Adrenal gland (tissue), 12 donors: ENCODE results near the gene PMEPA1. TPM values are rescaled to one million over a fixed set of nuclear protein-coding genes. Genes with fewer than 3 reads are reported as not detected.
A peak's percentile ranks its signal among the peaks of the same experiment; 100 is the strongest.

ENCODE experiments used
- DNase-seq, 7 donors: peaks; one replicate each; pipeline ENCODE4 v3.0.0-alpha.2; 2019 to 2020
- H3K27ac ChIP-seq, 5 donors: fragments of 200-600 bp; sonication (generic) in 4 of 5; 1 replicate in 3 of 5; 2 replicates in 2 of 5; pipeline versions ENCODE4 v1.5.1 to v1.8.0; 2016 to 2020; ENCODE audit warnings: mild to moderate bottlenecking in 1 of 5
- H3K27me3 ChIP-seq: fragments of 200-600 bp; 2 replicates; pipeline ENCODE4 v1.8.0; 2021
- H3K36me3 ChIP-seq, 2 donors: fragments of 200-600 bp; replicated peaks in 1 of 2; 1 replicate in 1 of 2; 2 replicates in 1 of 2; pipeline versions ENCODE4 v1.5.1 to v1.8.0; 2018 to 2022
- H3K4me1 ChIP-seq, 2 donors: fragments of 200-600 bp; replicated peaks in 1 of 2; 1 replicate in 1 of 2; 2 replicates in 1 of 2; pipeline versions ENCODE4 v1.5.1 to v1.8.0; 2018 to 2021
- H3K4me3 ChIP-seq, 4 donors: fragments of 200-600 bp; sonication (generic) in 3 of 4; one replicate each; pipeline ENCODE4 v1.5.1; 2016 to 2018
- H3K9me3 ChIP-seq, 3 donors: fragments of 200-600 bp; sonication (generic) in 1 of 3; replicated peaks in 1 of 3; 1 replicate in 2 of 3; 2 replicates in 1 of 3; pipeline versions ENCODE4 v1.5.1 to v1.8.0; 2016 to 2021
- POLR2A ChIP-seq, 2 donors: fragments of 450-650 bp; IDR thresholded peaks; one replicate each; pipeline ENCODE4 v1.6.1; 2017; ENCODE audit warnings: antibody characterized with exemption in 2 of 2, mild to moderate bottlenecking in 2 of 2, moderate library complexity in 1 of 2
- WGBS, 4 donors: extraction: QIAGEN DNeasy Blood & Tissue Kit in 2 of 4; methylation state at CpG; one replicate each; pipeline versions ENCODE4 v1.1.5 to v1.1.7; 2013 to 2017; 5-methylcytosine and 5-hydroxymethylcytosine counted together
- intact Hi-C, 2 donors: fragments of 100-400 bp; cut with DNase I; formaldehyde crosslinking; loops; one replicate each; pipeline versions ENCODE4 v1.14.1 to v1.15.0; 2022 to 2023
- polyA plus RNA-seq, 3 donors: library from polyadenylated mRNA; stranded (reverse); fragments of 200-250 nt in 2 of 3; fragments of 350-450 nt in 1 of 3; fragmentation: Illumina TruSeq in 1 of 3; extraction: RNeasy Lipid Tissue Mini Kit (QIAGEN cat#74804) in 1 of 3; gene quantifications; one replicate each; pipeline ENCODE4 v1.2.3, GENCODE V29; 2013 to 2014
- total RNA-seq, 9 donors: library from RNA; depleted of rRNA in 4 of 9; stranded (reverse); fragments of >200 nt in 4 of 9; fragments of 120-200 nt in 1 of 9; fragmentation: NEBNext Ultra II Directional in 1 of 9; extraction: Animal tissue kit (Norgen Biotek cat#: 25700) in 1 of 9; gene quantifications; one replicate each; pipeline versions ENCODE4 v1.1.0 to v1.2.4, GENCODE V29; 2013 to 2023
- TF ChIP-seq, protein P1 (sequence below), 6 experiments: fragments of 450-650 bp in 4 of 6; fragments of 200-600 bp in 2 of 6; sonication (generic) in 1 of 6; IDR thresholded peaks; 1 replicate in 5 of 6; 2 replicates in 1 of 6; pipeline versions ENCODE4 v1.5.1 to v1.8.0; 2016 to 2021; ENCODE audit warnings: antibody characterized with exemption in 6 of 6, mild to moderate bottlenecking in 2 of 6, moderate library complexity in 1 of 6
- donor health status: healthy with polysubstance abuse.
- donor health status: Bipolar disorder and iron deficiency.
- donor health status: DM: yes; HTN: yes; CAD: no.
- donor health status: DM: no; HTN: no; CAD: no.
- donor health status: DM: no; HTN: no; CAD: no.
- donor health status: DM: yes; HTN: yes; CAD: no.

Gene PMEPA1
- total and polyA plus RNA-seq, 12 donors = 1.2 to 36.0 (median 10.0) TPM

DNA sequence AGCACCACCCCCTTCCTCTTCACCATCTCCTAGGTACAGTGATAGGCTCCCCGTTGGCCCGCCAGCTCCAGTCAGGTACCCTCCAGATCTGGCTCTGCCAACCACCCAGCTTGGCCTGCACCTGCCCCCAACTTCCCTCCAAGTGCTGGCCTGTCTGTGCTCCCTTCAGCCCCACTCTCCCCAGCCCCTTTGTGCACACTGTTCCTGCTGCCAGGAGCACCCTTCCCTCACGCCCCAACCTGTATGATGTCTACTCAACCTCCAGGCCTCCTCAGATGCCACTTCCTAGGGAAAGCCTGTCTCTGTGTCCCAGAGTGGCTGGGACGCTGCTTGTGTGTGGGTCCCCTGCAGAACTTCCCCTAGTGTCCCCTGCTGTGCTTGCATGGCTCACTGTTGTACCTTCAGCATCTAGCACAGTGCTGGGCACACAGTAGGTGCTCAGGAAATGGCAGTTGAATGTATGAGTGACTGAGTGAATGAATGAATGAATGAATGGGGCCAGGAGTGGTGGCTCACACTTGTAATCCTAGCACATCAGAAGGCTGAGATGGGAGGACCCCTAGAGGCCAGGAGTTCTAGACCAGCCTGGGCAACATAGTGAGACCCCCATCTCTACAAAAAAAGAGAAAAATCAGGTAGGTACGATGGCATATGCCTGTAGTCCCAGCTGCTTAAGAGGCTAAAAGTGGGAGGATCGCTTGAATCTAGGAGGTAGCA lies 92.6 kb downstream of the PMEPA1 start:
- intact Hi-C loops = no loop called here
- Histone ChIP-seq H3K36me3 (no peaks in the 10 kb centered on the region), H3K9me3 (no peaks in the 10 kb centered on the region), H3K27ac (no peak overlapping the region), H3K4me3 (no peak overlapping the region), H3K27me3 (peaks cover 4% of the 10 kb centered on the region), H3K4me1 (no peaks in the 10 kb centered on the region)
- WGBS, 4 donors = 79 to 82% (median 81%) methylated on average over 6 of the region's 6 CpGs
- TF ChIP-seq, protein P1, sequence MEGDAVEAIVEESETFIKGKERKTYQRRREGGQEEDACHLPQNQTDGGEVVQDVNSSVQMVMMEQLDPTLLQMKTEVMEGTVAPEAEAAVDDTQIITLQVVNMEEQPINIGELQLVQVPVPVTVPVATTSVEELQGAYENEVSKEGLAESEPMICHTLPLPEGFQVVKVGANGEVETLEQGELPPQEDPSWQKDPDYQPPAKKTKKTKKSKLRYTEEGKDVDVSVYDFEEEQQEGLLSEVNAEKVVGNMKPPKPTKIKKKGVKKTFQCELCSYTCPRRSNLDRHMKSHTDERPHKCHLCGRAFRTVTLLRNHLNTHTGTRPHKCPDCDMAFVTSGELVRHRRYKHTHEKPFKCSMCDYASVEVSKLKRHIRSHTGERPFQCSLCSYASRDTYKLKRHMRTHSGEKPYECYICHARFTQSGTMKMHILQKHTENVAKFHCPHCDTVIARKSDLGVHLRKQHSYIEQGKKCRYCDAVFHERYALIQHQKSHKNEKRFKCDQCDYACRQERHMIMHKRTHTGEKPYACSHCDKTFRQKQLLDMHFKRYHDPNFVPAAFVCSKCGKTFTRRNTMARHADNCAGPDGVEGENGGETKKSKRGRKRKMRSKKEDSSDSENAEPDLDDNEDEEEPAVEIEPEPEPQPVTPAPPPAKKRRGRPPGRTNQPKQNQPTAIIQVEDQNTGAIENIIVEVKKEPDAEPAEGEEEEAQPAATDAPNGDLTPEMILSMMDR (IDR thresholded peaks at IDR 0.05) = no peak
- no peak for TF ChIP-seq POLR2A (IDR thresholded peaks at IDR 0.05)
- DNase-seq = peak in 1 of 7 donors; percentile 14

DNA sequence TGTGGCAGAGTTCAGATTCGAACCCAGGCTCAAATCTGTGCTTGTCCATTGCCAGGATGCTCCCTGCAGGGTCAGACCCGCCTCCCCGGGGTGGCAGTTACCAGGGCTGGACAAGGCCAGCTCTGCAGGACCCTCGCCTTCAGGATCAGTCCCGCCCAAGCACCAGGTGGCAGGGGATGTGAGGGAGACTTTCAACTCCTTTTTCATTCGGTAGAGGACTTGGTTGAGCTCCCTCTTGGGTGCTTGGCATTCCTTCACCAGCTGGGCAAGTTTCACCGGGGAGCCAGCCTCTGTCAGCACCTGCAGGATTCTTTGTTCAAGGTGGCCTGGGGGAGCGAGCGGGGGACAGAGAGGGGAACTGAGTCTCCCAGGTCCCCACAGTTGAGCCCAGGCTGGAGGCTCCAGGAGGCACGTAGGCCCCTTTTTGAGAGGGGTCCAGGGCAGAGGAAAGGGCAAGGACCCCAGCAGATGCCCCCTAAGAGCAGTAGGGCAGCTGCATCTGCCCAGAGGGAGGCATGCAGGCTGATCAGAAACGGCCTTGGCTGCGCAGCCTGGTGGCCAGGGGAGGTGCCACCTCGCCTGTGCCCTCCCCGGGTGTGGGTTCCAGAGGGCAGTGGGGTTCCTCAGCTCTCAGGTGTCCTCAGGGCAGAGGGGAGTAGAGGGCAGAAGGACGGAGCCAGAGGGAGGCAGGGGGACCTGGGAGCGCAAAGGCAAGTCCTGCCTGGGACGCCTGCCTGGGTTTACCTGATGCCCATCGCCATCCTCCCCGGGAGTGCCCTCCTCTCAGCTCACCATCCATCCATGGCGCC lies 93.5 kb downstream of the PMEPA1 start:
- no peaks in the 10 kb centered on the region for H3K9me3 ChIP-seq
- H3K36me3 ChIP-seq = no peaks in the 10 kb centered on the region
- TF ChIP-seq, protein P1 (IDR thresholded peaks at IDR 0.05) = no peak
- TF ChIP-seq POLR2A (IDR thresholded peaks at IDR 0.05) = no peak
- 64 to 81% (median 78%) methylated on average over 12 to 20 of the region's 20 CpGs for WGBS, 4 donors
- no peaks in the 10 kb centered on the region for H3K4me1 ChIP-seq
- no peak overlapping the region for H3K4me3 ChIP-seq
- no peak overlapping the region for H3K27ac ChIP-seq
- H3K27me3 ChIP-seq = no peaks in the 10 kb centered on the region
- DNase-seq = peak in 1 of 7 donors; percentile 3
- intact Hi-C loops = no loop called here

DNA sequence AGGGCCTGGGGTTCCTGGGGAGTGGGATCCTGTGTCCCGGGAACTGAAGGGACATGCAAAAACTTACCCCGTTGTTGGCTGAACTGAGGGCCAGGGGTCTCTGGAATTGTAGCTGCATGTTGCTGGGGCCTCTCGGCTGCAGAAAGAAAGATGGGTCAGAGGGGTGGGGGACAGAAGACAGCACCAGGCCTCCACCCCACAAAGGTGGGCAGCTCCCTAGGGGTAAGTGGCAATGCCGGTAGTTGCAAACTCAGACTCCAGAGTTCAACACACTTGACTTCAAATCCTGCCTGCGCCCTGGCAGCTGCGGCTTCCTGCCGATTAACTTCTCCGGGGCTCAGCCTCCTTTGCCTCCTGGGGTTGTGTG lies 94.4 kb downstream of the PMEPA1 start:
- no peaks in the 10 kb centered on the region for H3K9me3 ChIP-seq
- intact Hi-C loops = no loop called here
- peak in 2 of 7 donors; percentile 6 to 39 for DNase-seq
- 50 to 80% (median 73%) methylated on average over 1 to 8 of the region's 8 CpGs for WGBS, 4 donors
- no peaks in the 10 kb centered on the region for H3K27me3 ChIP-seq
- TF ChIP-seq, protein P1 (IDR thresholded peaks at IDR 0.05) = no peak
- TF ChIP-seq POLR2A (IDR thresholded peaks at IDR 0.05) = no peak
- no peaks in the 10 kb centered on the region for H3K4me1 ChIP-seq
- H3K36me3 ChIP-seq = no peaks in the 10 kb centered on the region
- H3K27ac ChIP-seq = no peak overlapping the region
- H3K4me3 ChIP-seq = no peak overlapping the region
